RKO (cell line): ENCODE measurements around the gene GUCA2B.

Source experiments
- DNase-seq: peaks from one replicate; pipeline ENCODE4 v3.0.0-alpha.2; 2016; ENCODE audit warnings: low spot score

The GUCA2B gene

DNA sequence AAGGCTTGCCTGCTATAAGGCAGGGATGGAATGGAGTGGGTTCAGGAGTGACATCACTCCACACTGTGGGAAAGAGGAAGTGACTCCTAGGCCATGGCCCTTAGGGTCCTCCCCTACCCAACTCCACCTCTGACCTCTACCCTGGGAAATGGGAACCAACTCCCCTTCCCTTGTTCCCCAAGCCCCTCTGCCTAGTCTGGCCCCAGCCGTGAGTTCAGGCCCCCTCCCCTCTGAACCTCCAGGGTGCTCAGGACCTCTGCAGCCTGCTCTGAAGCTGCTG is 15.1 kb downstream of the GUCA2B start:
- DNase-seq, result no peak

- no peak for DNase-seq
Measured at GRCh38 chr1:42168763-42169162, 15.6 kb downstream of the GUCA2B start.

DNA sequence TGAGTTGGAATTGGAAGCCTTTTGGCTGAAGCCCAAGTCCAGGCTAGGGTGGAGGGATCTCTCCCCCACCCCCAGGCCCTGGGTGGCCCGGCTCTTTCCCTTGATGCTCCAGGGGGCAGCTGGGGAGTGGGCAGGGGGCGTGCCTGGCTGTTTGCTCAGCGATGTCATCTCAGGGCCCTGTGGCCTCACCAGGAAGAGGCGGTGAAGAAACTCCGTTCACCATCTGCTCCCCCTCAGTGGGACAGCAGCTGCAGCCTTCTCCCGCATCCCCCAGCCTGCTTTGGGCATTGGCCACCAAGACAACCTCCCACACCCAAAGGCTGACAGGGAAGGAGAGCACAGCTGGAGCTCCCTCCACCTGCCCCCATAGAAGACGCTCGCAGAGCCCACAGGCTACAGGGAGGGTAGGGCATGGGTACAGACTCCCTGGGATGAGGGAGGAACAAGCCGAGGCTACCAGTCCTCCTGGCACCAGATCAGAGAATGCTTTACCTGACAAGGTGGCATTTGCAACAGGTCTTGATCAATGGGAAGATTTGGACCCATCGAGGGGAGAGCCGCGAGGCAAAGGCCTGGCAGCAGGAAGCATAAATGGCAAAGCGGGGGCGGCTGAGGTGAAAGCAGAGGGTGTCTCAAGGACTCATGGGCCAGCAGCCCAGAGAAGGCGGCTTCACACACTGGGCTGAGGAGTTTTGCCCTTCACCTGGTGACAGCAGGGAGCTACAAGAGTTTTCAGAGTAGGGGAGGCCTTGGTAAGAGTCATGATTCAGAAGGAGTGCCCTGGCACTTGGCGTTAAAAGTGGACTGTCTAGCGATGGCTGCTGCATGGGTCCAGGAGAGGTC is 17.8 kb downstream of the GUCA2B start:
- DNase-seq, result no peak

GRCh38 chr1:42171679-42172266 is 18.6 kb downstream of the GUCA2B start:
- no peak for DNase-seq

GRCh38 chr1:42172381-42173133 is 19.3 kb downstream of the GUCA2B start:
- DNase-seq, result no peak

DNA sequence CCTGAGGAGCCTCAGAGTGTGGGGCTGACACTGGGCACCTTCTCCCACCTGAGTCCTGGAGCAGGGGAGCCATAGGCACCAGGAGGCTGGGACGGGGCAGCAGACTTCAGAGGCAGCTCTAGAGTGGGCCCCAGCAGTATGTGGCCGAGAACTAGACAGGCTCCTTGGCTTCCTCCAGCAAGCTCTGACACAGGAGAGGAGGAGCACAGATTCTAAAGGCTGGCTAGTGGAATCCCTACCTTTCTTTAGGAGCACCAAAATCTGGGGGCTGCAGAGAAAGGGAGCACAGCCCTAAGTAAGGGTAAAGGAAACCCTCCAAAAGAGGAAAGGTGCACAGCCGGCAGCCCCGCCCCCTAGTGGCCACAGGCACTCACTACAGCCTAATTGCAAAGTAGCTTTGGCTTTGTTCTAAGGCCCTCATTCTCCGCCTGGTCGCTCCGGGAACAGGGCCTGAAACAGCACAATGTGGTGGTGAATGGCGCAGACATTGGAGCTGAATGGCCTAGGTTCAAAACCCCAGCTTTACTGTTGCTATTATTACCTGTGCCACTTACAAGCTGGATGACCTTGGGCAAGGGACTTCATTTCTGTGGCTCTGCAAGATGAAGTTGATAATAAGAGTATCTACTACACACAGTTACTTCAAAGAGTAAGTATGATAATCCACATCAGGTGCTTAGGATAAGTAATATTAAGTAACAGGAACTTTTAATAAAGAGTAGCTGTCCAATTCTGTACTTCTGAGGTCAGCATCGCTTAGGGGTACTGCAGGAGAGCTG is 20.1 kb downstream of the GUCA2B start:
- peak; percentile 61 for DNase-seq

- DNase-seq, result no peak
Measured at GRCh38 chr1:42173961-42174735, 20.9 kb downstream of the GUCA2B start.

- no peak for DNase-seq
Measured at GRCh38 chr1:42175314-42176054, 22.3 kb downstream of the GUCA2B start.

DNA sequence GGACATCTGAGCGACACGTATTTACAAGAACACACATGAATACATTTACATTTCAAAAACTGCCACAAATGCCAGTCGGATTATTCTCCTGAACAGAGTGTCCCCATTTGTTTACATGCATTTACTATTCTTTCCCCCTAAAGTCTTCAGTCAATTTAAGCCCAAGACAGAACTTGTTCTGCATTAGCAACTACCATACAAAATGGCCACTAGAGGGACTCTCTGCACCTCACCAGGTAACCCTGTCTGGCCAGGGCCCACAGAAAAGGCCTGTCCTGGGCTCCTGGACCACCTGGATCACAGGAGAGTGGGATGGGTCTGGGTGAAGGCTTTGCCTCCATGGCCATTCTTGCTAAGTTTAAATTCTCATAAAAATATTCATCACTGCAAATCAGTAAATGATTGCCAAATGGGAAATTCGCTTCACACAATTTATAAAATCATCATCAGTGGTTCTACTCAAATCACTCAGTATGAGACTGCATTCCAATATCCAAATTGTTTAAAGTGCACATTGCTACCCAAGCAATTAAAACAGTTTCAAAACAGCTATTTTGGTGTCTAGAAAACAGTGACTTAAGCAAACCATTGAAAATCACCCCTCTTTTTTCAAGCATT is 23.8 kb downstream of the GUCA2B start:
- DNase-seq, result peak; percentile 60

DNA sequence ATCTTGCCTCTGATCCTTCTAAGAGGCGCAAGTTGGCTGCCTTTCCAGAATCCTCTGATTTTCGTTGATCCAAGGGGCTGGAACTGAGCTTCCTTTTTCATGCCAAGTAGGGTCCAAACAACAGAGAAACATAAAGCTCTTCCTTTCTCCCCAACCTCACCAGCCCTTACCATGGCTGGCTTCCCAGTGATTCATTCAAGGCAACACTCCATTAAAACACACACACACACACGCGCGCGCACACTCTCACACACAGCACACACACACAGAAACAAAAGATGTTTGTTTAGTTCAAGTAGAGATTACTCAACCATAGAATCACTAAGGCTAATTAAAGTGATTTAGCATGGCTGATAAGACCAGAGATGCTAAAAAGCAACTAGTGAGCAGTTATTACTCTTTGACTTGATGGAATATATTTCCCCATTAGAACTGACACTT is 24.4 kb downstream of the GUCA2B start:
- DNase-seq, result no peak

DNA sequence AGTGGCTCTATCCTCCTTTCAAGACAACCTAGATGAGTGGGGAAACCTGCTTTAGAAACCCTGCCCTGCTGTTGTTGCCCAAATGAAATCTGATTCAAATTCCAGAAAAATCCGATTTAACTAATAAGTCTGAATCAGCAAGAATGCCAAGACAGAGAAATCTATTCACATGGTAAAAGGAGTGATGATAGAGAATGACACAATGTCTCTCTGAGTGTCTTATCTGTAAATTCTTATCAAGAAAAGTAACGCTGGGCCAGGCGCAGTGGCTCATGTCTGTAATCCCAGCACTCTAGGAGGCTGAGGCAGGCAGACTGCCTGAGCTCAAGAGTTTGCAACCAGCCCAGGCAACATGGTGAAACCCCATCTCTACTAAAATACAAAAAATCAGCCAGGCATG is 25.0 kb downstream of the GUCA2B start:
- no peak for DNase-seq

DNA sequence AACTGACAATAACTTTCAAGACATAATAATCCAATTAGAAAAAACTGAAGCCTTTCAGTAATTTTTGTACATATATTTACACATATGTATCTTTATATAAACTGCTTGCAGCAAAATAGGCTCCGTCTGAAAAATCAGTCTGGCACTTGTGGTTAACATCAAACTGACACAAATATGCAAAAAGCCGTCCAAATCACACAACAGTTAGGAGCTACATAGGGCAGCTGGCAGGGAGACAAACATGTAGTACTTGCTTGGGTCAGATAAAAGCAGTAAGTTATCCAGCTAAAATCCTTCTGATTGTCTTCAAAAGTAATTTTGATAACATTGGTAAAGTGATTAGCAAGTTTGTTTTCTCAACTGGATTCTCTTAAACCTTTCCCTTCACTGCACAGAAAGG is 26.1 kb downstream of the GUCA2B start:
- DNase-seq, result no peak

- no peak for DNase-seq
Measured at GRCh38 chr1:42179900-42180329, 26.7 kb downstream of the GUCA2B start.

- DNase-seq, result no peak
Measured at GRCh38 chr1:42181687-42182086, 28.5 kb downstream of the GUCA2B start.

DNA sequence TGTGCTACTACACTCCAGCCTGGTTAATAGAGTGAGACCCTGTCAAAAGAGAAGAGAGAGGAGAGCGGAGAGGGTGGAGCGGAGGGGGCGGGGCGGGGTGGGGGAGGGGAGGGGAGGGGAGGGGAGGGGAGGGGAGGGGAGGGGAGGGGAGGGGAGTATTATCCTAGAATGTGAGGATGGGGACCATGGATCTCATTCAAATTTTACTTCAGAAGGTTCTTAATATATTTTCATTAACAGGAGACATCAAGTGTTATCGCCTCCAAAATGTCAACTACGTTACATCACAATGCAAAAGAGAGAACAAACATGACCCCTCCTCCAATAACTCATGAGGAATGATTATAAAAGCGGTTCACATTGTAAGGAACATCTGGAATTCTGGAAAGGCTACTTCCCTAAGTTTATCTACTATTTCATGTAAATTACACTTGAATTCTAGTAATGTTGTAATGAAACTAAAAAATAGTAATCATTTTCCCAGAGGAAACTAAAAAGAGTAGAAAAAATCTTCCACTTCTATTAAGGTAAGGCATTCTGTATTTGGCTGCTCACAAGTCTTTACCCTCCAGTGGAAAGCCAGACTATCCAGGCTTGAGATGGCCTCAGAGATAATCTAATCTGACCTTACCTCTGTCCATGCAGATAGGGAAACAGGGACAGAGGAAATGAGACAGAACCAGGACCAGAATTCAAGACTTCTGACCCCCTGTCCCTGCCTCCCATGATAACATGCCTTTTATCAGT is 30.2 kb downstream of the GUCA2B start:
- DNase-seq, result no peak

- no peak for DNase-seq
Measured at GRCh38 chr1:42183957-42184268, 30.7 kb downstream of the GUCA2B start.

- DNase-seq, result no peak
Measured at GRCh38 chr1:42184616-42185015, 31.4 kb downstream of the GUCA2B start.

DNA sequence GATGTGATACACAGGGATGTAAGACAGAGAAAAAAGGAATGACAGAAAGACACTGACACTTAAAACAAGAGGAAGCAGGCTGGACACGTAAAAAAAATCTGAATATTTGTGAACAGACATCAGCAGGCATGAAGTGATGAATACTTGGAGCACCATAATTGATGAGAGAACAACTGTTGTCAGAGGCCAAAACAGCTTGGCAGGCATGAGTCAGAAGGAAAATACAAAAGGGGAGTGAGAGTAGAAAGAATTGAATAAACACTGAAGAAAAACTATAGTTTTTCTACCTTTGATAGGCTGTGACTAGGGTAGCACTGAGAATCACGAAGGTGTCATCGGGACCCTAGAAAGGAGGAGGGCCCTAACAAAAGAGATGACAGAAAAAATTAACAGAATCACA is 32.9 kb downstream of the GUCA2B start:
- no peak for DNase-seq

- DNase-seq, result no peak
Measured at GRCh38 chr1:42189931-42190853, 37.0 kb downstream of the GUCA2B start.
